HG02943 (cell line): Measurements from ENCODE around the gene GLDN.
"Not testable (repeated sequence)": the region's sequence is repeated elsewhere in the genome, so short reads cannot be mapped to it uniquely, and the experiment has no call there.

Experiments
- ATAC-seq: cut with Tn5 transposase; IDR thresholded peaks from one replicate; pipeline ENCODE4 v1.9.1; 2021; ENCODE audit warnings: mild to moderate bottlenecking, low read depth, moderate library complexity; ENCODE audit not compliant: unreplicated experiment

The GLDN gene

DNA sequence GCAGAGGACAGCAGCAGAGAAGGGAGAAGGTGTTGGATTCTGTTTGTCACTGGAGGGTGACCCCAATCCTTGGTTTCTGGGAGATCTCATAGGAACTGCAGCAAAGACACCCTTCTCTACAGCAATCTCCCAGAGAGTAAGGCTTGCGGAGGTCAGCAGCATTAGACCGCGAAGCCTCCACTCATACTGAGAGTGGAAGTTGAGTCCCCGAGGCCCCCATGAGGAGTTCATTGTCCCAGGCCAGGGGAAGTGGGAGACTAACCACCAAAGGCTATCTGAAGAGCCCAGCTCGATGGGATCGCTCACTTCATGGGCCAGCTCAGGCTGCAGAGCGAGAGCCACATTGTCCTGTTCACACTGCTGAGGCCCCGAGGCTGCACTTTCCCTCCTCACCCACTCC is 44.6 kb downstream of the GLDN start:
- no peak for ATAC-seq

DNA sequence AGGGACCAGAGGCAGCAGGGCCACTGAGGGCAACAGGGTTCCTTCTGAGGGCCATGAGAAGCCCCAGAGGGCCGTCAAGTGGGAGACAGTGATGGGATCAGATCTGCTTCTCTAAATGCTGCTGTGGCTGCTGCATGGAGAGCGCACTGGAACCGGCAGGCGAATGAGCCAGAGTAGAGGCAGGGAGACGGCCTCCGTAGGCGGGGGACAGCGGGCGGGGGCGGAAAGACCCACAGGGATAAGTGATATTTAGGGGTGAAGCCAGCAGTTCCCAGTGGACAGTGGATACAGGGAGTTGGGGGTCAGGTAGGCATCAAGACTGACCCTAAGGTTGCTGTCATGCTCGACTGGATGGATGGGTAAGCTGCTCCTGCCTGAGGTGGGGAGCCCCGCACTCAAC is 45.0 kb downstream of the GLDN start:
- no peak for ATAC-seq

DNA sequence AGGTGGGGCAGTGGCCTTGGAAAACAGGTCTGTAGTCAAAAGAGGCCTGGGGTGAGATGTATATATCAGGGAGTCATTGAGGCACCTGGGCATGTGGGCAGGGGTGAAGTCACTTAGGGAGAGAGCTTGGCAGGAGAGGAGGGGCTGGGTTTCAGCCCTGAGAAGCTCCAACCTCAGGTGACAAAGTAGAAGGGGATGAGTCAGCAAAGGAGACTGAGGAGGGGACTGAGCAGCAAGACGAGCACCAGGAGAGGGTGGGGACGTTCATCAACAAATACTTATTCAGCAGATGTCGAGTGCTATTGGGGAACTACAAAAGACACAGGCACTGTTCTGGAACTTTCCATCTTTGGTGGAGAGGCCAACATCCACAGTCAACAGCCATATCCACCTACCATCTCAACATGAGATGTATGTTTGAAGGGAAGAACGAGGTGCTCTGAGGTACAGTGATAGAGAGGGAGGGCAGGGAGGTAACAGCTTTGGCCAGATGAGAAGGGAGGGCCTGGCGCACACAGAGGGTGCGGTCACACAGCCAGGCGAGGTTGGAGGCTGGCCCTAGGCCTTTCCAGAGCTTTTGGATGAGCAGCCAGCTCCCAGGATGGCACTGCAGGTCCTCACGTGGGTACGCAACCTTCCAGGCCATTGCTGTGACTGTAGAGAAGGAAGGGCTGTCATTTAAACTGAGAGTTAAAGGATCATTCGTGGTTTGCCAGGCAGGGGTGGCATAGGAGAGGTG is 45.7 kb downstream of the GLDN start:
- ATAC-seq: no peak

DNA sequence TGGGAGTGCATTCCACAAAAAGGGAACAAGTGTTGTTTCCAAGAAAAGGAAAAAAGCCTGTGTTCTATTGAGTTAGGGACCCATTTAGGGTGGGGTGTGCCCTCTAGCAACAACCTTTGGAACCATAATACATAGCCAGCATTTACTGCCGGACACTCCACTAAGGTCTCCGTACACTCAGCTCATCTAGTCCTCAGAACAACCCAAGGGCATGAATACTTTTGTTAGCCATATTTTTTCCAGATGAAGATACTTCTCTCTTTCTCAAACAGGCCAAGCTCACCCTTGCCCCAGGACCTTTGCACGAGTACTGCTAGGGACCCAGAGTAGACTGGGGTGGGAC is 46.2 kb downstream of the GLDN start:
- no peak for ATAC-seq

DNA sequence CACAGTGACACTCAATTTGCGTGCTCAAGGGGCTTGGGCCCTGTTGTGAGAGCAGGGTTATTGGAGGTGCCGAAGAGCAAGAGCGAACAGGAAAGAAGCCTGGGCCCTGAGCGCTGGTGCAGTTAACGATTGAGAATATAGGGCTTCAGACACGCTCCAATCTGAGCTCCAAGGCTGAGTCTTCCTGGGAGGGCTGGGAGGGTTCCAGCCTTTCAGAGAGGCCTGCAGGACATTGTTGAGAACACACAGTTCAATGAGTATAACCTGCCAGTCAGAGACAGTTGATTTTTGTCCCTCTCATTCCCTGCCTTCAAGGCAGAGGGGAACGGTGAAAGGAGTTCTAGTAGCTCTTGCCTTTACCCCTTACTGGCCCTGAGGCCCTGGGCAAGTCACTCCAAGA is 47.3 kb downstream of the GLDN start:
- no peak for ATAC-seq

DNA sequence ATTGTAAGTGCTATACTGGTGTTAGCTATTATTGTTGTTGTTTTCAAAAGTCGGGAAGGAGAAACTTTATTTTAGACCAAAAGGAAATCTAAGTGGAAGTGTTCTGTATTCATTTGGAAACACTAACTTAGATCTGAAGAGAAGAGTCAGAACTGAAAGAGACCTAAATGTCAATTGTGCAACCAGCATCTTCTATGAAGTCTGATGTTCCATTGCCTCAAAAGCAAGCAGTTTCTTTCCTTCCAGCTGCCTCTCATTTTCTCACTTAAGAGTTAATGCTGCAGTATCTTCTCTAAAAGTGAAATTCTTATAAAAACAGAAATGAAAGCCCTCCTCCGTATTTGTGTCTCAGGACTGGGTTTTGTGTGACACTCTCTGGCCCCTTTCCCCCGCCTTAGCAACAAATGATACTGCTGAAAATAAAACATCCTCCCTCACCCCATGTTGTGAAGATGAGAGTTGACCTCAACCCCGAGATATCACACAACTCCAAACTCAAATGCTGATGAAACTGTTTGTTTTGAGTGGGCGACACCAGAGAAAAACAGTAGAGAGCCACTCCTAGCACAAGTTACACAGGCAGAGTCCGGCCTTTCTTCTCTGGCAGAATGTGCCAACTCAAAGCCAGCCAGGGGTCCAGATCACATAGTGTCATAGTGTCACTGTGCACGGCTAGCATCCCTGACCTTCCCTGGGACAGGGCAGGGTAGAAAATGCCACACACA is 48.9 kb downstream of the GLDN start:
- no peak for ATAC-seq

DNA sequence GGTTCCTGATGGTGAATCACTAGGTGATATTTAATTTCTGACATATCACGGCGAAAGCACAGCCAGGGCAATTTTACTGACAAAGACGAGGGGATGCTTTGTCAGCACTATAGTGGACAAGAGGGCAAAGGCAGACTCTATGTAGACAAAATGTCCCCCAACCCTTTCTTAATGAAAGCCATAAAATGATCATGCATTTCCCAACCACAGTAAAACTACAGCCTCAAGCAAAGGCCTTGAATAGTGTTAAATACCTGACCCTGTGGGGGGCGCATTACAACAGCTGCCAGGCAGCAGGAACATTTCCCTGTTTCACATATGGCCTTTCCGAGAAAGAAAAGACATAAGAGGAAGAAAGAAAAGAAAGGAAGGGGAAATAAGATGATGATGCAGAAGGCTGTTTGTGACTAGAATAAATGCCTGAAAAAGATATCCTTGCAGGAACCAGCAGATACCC is 49.5 kb downstream of the GLDN start:
- no peak for ATAC-seq

DNA sequence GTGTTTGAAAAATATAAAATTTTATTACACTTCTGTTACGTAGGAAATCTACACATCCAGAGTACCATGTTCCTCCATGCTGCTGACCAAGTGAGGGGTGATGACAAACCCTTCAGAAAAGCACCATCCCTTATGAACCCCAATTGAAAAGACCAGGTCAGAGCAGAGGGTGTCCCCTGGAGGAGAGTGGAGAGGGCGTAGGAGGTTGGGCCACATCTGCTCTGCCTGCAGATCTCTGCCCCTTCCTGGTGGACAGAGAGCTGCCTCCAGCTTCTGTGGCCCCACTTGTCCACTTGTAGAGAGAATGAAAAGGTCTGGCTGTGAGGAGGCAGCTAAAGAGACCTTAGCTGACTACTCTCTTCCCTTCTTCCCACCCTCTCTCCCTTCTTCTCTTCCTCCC is 55.5 kb downstream of the GLDN start:
- no peak for ATAC-seq

DNA sequence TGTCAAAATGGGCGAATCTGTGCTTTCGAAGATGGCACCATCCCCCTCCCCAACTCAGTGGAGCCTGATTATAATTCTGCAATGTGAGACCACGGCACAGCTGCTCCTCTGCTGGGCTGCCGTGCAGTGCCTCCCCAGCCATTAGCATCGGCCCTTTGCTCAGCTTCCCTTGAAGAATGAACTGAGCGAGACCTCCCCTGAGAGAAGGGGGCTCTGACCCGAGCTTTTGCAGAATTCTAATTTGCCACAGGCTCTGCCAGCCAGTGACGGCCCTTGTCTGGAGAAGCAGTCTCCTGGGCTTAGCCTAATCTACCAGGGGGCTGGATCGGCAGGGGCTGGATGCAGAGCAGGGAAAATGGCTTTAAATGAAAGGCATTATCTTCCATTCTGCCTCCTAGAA is 57.2 kb downstream of the GLDN start:
- no peak for ATAC-seq

DNA sequence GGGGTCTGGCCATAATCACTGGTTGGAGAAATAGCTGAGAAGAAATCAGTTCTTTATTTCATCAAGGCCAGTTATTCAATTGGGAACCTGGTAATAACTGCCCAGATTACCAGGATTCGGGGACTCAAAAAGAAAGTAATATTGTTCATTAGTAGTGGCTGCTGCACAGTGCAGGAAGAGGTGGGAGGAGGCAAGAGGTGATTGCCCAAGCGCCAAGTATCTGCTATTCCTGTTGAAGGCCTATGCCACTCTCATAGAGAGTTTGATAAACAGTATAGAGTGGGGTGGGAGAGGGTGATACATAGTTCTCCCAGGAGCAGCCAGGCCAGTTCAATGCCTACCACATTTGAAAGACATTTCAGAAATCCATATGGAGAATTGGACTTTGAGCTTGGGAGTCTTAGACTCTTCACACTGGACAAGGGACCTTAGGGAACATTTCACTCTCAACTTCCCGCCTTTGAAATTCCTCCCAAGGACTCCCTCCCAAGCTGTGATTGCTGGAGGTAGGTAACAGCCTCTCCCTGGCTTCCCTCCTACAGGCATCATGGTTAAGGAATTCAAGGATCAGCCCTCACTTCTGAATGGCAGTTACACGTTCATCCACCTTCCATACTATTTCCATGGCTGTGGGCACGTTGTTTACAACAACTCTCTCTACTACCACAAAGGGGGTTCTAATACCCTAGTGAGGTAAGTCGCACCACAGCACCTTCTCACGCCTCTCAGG is 59.8 kb downstream of the GLDN start:
- ATAC-seq: no peak

DNA sequence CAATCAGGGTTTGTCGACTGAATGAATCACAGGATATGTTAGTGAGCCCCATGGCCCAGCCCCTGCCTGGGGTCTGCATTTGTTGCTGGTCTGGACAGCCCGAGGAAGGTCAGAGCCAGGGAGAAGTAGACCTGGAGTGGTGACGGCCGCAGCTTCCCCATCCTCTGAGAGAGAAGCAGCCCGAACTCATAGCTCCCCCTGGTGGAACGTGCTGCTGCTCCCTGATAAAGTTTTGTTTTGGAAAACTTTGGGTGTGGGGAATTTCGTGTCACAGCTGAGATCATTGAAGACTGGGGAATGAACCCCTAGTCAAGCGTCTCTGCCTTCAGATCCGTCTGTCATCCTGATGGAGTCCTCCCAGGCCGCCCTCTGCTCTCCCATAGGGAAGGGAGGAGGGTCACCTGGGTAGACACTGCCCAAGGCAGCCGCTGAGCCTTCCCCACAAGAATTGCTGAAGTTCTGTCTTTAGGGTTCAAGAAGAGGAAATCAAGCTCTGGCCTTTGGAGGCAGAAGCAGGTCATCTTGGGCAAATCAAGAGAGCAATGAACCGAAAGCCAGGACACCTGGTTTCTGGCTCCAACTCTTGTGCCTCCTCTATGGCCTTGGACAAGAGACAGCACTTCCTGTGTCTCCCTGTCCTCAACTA is 60.5 kb downstream of the GLDN start:
- no peak for ATAC-seq

DNA sequence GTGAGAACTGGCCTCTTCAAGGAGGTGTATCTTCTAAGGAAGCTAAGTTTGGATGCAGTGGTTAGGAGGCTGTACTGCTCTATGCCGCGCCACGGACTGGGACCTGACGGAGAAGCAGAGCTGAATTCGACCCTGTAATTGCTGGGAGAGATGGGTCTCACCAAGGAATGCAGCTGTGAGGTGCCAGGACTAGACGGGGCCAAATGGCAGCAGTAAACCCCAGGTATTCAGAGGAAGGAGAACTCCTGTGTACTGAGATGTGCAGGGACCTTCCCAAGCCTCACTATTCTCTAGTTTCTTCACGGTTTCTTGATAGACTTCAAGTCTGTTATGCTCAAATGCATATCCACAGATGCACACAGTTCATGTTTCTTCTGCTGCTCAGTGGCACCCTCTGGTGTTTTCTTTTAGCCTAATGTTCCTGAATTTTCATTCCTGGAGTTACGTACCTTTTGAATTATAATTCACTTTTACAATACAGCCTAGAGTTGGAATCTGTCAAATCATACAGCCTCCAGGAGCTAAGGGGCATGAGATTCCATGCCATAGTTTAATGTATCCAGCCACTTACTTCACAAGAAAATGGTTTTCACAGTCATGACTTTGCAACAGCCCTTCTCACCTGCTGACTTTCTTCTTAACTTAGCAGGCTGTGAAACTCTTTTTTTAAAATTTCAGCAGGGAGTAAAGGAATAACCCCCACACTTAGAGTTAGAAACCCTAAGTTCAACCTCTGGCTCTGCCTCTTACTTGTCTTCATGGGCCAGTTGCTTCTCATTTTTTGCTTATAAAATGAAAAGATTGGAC is 61.8 kb downstream of the GLDN start:
- ATAC-seq: no peak

DNA sequence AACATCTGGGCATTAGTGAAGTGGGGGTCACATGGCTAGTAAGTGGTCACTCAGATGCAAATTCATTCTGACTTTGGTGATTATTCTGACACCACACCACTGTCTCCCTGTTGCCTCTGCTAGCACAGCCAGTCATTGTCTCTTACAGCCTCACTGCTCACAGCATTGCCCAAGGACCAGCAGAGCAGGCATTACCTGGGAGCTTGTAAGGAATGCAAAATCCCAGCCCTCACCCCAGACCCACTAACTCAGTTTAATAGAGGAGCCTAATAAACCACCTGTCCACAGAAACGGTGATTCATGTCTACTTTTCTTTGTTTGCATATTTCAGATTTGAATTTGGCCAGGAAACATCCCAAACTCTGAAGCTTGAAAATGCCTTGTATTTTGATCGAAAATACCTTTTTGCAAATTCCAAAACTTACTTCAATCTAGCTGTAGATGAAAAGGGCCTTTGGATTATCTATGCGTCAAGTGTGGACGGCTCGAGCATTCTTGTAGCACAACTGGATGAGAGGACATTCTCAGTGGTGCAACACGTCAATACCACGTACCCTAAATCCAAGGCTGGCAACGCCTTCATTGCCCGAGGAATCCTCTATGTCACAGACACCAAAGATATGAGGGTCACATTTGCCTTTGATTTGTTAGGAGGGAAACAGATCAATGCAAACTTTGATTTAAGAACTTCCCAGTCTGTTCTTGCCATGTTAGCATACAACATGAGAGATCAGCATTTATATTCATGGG is 62.7 kb downstream of the GLDN start:
- ATAC-seq: no peak

DNA sequence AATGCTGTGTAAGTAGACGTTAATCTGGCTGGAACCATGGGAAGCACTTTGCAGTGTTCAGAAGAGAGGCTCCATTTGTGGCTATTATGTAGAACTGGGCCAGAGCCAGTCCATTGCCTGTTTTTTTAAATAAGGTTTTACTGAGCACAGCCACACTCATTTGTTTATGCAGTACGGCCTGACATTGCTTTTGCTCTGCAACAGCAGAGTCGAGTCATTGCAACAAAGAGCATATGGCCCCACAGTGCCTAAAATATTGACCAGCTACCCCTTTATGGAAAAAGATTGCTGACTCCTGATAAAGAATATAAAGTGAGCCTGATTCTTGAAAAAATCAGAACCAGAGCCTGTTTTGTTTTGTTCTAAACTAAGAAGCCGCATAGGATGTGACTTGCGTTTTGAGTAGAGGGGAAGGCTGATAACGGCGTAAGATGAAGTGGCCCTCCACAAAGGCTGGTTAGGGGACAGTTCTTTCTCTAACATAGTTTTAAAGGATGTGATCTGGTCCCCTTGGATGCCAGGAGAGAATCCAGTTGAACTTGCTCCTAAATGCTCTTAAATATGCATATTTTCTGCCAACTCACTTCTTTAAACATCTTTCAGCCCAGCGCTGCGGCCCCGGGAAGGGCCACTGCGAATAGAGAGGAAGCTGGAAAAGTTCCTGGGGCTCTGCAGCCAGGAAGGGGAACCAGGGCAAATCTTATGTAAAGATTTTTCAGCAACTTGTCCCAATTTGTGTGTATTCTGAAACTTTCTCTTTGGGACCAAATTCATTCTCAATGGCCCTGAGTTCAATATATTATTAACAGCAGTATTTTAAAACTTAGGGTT is 64.5 kb downstream of the GLDN start:
- no peak for ATAC-seq

DNA sequence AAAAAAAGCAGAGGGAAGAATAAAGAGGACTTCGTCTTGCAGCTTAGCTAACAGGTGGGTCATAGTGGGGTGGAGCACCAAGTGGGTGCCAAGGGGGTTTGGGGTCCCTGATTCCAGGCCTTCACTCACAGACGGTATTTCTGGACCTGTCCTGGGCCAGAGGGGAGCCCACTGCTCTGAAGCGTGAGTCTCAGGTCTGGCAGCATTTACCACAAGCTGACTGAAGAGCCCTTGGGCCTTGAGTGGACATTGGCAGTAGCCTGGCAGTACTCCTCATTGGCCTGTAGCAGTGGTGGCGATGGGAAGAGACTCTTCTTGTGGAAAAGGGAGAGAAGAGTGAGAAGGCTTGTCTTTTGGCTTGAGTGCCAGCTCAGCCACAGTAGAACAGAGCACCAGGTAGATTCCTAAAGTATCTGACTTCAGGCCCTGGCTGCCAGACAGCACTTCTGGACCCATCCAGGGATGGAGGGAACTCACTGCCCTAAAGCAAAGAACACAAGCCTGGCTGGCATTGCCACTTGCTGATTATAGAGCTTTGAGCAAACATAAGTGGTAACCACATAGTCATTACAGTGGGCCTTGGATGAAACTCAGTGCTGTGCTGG is 72.9 kb downstream of the GLDN start:
- no peak for ATAC-seq

DNA sequence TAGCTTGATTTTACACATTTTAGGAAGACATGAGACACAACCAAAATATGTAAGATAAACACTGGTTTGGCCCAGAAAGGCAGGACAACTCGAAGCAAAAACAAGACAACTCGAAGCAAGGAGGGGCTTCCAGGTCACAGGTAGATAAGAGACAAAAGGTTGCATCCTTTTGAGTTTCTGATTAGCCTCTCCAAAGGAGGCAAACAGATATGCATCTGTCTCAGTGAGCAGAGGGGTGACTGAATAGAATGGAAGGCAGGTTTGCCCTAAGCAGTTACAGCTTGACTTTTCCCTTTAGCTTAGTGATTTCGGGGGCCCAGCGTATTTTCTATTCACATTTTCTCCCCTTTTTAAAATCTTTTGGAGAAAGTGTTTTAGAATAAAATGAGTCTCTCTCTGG is 74.7 kb downstream of the GLDN start:
- no peak for ATAC-seq

DNA sequence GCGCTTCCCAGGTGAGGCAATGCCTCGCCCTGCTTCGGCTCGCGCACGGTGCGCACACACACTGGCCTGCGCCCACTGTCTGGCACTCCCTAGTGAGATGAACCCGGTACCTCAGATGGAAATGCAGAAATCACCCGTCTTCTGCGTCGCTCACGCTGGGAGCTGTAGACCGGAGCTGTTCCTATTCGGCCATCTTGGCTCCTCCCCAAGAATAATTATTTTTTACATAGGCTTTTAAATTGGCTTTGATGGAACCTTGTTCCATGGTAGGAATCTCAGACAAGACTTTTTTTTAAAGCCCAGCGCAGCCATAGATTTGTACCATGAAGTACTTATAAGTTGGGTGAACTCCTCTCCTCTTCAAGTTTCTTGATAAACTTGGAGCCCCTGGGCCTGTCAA is 81.6 kb downstream of the GLDN start:
- ATAC-seq: not testable (repeated sequence)

DNA sequence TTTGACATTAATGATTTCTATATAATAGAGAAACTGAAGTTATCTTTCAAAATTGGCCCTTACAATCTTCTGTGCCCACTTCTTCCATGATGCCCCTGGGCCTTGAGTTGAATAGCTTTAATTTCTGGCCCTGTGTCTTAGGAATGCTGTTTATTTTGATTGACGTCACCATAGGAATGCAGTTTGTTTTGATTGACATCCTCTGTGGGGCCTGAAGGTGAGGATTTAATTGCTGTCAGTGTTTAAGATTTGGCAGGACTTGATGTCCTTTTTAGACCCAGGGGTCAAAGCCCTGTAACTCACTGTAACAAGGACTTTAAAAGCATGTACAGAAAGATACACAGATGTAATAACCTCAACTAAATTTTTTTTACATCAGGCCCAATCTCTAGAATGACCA is 83.3 kb downstream of the GLDN start:
- no peak for ATAC-seq
